ENCODE results near the gene CDH4. TPM values are rescaled to one million over a fixed set of nuclear protein-coding genes. Genes with fewer than 3 reads are reported as not detected.
A peak's percentile ranks its signal among the peaks of the same experiment; 100 is the strongest.

The CDH4 gene
- total RNA-seq, 1 donor from 2014 or later, result 39.7 TPM

DNA sequence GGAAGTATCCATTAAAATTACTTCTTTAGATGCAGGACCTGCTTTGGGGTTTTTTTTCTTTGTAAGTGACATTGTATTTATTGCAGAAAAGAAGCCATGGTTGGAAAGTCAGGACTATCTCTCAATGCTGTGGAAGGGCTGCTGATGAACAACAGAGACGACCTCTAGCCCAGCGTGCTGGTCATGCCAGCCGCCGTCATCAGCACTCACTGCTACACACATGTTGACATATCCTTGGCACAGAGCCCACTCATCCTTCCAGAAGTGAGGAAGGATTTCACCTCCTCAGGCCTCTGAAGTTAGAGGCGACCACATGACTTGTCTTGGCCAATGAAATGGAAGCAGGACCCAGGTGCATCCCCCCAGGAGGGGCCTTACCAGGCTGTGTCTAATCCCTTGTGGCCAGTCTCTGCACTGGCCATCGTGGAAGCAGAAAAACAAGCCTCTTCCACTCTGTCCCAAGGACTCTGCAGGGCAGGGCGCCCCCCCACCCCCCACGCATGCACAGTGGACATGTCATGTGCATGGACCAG lies 470.2 kb downstream of the CDH4 start:
- H3K36me3 ChIP-seq (ENCODE audit: control insufficient read depth, insufficient read depth, low read length), result no peaks in the 10 kb centered on the region
- peaks cover 6% of the 10 kb centered on the region for H3K27me3 ChIP-seq (ENCODE audit: control insufficient read depth, insufficient read depth, low read length)
- no peak overlapping the region for H3K4me3 ChIP-seq (ENCODE audit: low read depth, low read length)
- no peak for DNase-seq (ENCODE audit: low read depth)
- TF ChIP-seq, protein P1, sequence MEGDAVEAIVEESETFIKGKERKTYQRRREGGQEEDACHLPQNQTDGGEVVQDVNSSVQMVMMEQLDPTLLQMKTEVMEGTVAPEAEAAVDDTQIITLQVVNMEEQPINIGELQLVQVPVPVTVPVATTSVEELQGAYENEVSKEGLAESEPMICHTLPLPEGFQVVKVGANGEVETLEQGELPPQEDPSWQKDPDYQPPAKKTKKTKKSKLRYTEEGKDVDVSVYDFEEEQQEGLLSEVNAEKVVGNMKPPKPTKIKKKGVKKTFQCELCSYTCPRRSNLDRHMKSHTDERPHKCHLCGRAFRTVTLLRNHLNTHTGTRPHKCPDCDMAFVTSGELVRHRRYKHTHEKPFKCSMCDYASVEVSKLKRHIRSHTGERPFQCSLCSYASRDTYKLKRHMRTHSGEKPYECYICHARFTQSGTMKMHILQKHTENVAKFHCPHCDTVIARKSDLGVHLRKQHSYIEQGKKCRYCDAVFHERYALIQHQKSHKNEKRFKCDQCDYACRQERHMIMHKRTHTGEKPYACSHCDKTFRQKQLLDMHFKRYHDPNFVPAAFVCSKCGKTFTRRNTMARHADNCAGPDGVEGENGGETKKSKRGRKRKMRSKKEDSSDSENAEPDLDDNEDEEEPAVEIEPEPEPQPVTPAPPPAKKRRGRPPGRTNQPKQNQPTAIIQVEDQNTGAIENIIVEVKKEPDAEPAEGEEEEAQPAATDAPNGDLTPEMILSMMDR (IDR thresholded peaks at IDR 0.05; ENCODE audit: insufficient read depth, low read length, poor library complexity, severe bottlenecking), result no peak

DNA sequence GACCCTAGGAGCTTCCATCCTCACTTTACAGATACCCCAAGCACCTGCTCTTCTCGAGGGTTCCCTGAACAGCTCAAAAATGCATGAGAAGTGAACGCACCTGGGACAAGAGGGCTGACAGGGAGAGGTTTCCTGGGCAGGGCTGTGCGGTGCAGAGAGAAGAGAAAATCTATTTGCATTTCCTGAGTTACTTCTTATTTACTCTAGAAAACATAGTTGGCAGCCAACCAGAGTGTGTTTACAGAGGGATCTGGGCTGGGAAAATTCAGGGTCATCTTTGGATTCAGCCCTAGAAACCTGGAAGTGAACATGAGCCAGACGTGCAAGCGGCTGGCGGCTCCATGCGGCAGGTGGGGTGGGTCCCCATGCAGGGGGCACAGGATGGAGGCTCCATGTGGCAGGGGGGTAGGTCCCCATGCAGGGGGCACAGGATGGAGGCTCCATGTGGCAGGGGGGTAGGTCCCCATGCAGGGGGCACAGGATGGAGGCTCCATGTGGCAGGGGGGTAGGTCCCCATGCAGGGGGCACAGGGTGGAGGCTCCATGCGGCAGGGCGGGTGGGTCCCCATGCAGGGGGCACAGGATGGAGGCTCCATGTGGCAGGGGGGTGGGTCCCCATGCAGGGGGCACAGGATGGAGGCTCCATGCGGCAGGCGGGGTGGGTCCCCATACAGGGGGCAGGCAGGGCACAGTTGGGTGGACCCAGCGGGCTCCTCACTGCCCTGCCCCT lies 471.6 kb downstream of the CDH4 start:
- TF ChIP-seq, protein P1 (IDR thresholded peaks at IDR 0.05; ENCODE audit: insufficient read depth, low read length, poor library complexity, severe bottlenecking), result no peak
- Histone ChIP-seq H3K36me3 (ENCODE audit: control insufficient read depth, insufficient read depth, low read length) (no peaks in the 10 kb centered on the region), H3K4me3 (ENCODE audit: low read depth, low read length) (no peak overlapping the region), H3K27me3 (ENCODE audit: control insufficient read depth, insufficient read depth, low read length) (peaks cover 5% of the 10 kb centered on the region)
- no peak for DNase-seq (ENCODE audit: low read depth)

DNA sequence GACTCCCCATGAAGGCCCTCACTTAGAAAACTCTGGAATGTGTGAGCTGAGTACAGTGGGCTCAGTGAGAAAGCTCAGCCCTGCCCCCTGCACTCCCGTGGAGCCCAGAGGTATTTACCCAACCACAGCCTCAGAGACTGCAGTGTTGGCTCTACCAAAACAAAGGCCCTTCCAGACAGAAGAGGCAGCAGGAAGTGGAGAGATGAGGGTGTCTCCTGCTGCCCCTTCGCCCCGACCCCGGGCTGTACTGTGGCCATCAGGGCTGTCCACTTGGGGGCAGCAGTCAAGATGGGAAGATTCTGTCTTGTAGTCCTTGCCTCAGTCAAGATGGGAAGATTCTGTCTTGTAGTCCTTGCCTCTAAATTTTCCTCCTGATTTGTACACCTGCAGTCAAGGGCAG lies 472.3 kb downstream of the CDH4 start:
- Histone ChIP-seq H3K4me3 (ENCODE audit: low read depth, low read length) (no peak overlapping the region), H3K36me3 (ENCODE audit: control insufficient read depth, insufficient read depth, low read length) (no peaks in the 10 kb centered on the region), H3K27me3 (ENCODE audit: control insufficient read depth, insufficient read depth, low read length) (peaks cover 3% of the 10 kb centered on the region)
- no peak for DNase-seq (ENCODE audit: low read depth)
- TF ChIP-seq, protein P1 (IDR thresholded peaks at IDR 0.05; ENCODE audit: insufficient read depth, low read length, poor library complexity, severe bottlenecking), result peak; percentile 43

DNA sequence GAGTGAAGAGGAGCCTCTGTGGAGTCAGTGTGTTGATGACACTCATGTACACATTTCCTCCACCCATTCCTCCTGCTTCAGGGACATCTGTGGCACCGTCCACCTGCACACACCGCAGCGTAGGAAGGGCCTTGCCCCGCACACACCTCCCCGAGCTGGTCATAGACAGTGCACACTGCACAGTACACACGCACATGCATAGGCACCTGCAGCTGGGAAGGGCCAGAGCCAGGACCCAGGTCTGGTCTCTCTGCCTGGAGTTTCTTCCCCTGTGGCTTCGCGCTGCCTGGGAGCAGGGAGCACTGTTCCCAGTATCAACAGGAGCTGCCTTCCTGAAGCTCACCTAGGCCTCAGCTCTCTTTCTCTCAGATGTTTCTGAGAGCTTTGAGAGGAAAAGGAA lies 473.1 kb downstream of the CDH4 start:
- no peaks in the 10 kb centered on the region for H3K36me3 ChIP-seq (ENCODE audit: control insufficient read depth, insufficient read depth, low read length)

DNA sequence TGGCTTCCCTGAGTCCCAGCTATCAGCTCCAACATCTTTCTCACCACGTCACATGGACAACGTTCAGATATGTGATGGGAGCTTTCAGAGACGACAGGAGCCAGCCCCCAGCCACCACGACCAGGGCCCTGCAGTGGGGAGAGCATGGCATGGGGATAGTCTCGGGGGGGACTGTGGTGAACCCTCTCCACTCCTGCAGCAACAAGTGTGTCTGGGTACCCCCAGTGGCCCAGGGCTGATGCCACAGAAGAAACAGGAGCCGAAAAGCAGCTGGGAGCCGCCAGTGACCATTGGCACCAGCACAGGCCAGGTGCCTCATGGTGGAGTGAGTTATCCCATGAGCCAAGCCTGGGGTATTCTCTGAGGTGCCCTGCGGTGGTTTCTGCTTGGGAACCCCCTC lies 473.9 kb downstream of the CDH4 start:
- H3K4me3 ChIP-seq (ENCODE audit: low read depth, low read length), result no peak overlapping the region
- no peaks in the 10 kb centered on the region for H3K27me3 ChIP-seq (ENCODE audit: control insufficient read depth, insufficient read depth, low read length)
- H3K36me3 ChIP-seq (ENCODE audit: control insufficient read depth, insufficient read depth, low read length), result no peaks in the 10 kb centered on the region
- DNase-seq (ENCODE audit: low read depth), result no peak
- TF ChIP-seq, protein P1 (IDR thresholded peaks at IDR 0.05; ENCODE audit: insufficient read depth, low read length, poor library complexity, severe bottlenecking), result no peak

More for the DNA sequence above, 473.1 kb downstream of the CDH4 start:
- DNase-seq (ENCODE audit: low read depth), result no peak
- Histone ChIP-seq H3K4me3 (ENCODE audit: low read depth, low read length) (no peak overlapping the region), H3K27me3 (ENCODE audit: control insufficient read depth, insufficient read depth, low read length) (no peaks in the 10 kb centered on the region)
- TF ChIP-seq, protein P1 (IDR thresholded peaks at IDR 0.05; ENCODE audit: insufficient read depth, low read length, poor library complexity, severe bottlenecking), result no peak

DNA sequence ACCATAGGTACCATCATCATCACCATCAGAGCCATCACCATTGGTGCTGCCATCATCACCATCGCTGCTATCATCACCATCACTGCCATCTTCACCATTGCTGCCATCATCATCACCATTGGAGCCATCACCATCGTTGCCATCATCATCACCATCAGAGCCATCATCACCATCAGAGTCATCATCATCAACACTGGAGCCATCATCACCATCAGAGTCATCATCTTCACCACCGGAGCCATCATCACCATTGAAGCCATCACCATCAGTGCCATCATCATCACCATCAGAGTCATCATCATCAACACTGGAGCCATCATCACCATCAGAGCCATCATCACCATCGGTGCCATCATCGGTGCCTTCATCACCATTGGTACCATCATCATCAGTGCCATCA lies 474.9 kb downstream of the CDH4 start:
- Histone ChIP-seq H3K27me3 (ENCODE audit: control insufficient read depth, insufficient read depth, low read length) (no peaks in the 10 kb centered on the region), H3K36me3 (ENCODE audit: control insufficient read depth, insufficient read depth, low read length) (no peaks in the 10 kb centered on the region), H3K4me3 (ENCODE audit: low read depth, low read length) (no peak overlapping the region)
- TF ChIP-seq, protein P1 (IDR thresholded peaks at IDR 0.05; ENCODE audit: insufficient read depth, low read length, poor library complexity, severe bottlenecking), result no peak
- no peak for DNase-seq (ENCODE audit: low read depth)
